Transverse colon (tissue), 4 donors: ENCODE results near the gene TLN1.
A peak's percentile ranks its signal among the peaks of the same experiment; 100 is the strongest.

Source experiments
- EP300 ChIP-seq: sonication (generic); formaldehyde crosslinking; IDR thresholded peaks from one replicate; pipeline ENCODE4 v1.6.1; 2017; ENCODE audit warnings: antibody characterized with exemption, low read depth
- POLR2A ChIP-seq: fragments of 450-650 bp; IDR thresholded peaks from one replicate; pipeline ENCODE4 v1.6.1; 2016; ENCODE audit warnings: antibody characterized with exemption, mild to moderate bottlenecking, moderate library complexity
- POLR2AphosphoS5 ChIP-seq, 3 donors: sonication (generic); formaldehyde crosslinking; IDR thresholded peaks; one replicate each; pipeline ENCODE4 v1.6.1; 2016; ENCODE audit warnings: antibody characterized with exemption in 3 of 3
- TF ChIP-seq, protein P1 (sequence below), 5 experiments: fragments of 200-600 bp in 3 of 5; fragments of 450-650 bp in 2 of 5; sonication (generic) in 3 of 5; IDR thresholded peaks; 1 replicate in 2 of 5; 2 replicates in 3 of 5; pipeline ENCODE4 v1.5.1; 2016 to 2017; ENCODE audit warnings: antibody characterized with exemption in 5 of 5, inconsistent platforms in 3 of 5, mild to moderate bottlenecking in 2 of 5, moderate library complexity in 1 of 5

DNA sequence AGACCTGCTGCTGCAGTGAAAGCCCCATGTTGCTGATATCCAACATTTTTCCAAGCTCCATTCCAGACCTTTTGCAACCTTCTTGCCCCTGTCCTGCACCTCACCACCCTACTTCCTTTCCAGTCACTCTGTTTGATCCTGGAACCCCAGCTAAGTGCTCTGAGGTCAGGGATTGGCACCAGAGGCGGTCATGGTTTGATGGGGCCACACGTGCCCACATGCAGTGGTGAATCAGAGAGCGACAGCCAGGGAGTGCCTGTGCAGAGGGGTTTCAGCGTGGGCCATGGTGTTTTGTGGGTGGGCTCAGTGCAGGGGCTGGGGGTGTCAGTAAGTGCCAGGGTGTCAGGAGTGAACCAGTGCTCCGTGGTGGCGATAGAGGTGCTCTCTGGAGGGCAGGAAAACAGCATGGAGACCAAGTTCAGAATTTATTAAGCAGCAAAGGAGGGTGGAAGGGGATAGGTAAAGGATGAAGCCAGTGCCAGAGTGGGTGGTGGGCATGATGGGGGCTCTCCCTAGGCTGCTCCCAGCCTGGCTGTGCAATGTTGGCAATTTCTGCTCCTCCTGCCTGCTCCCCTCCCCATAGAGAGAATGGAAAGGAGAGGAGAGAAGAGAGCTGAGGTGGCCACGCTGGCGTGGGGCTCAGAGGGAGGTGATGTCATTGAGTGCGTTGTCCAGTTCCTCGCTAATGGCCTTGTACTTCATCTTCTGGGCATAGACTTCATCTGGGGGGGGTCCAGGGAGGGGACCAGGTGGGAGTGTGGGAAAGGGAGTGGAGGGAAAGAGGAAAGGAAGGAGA, 49.3 kb downstream of the TLN1 start:
- TF ChIP-seq, protein P1, sequence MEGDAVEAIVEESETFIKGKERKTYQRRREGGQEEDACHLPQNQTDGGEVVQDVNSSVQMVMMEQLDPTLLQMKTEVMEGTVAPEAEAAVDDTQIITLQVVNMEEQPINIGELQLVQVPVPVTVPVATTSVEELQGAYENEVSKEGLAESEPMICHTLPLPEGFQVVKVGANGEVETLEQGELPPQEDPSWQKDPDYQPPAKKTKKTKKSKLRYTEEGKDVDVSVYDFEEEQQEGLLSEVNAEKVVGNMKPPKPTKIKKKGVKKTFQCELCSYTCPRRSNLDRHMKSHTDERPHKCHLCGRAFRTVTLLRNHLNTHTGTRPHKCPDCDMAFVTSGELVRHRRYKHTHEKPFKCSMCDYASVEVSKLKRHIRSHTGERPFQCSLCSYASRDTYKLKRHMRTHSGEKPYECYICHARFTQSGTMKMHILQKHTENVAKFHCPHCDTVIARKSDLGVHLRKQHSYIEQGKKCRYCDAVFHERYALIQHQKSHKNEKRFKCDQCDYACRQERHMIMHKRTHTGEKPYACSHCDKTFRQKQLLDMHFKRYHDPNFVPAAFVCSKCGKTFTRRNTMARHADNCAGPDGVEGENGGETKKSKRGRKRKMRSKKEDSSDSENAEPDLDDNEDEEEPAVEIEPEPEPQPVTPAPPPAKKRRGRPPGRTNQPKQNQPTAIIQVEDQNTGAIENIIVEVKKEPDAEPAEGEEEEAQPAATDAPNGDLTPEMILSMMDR (IDR thresholded peaks at IDR 0.05) = no peak
- TF ChIP-seq POLR2A (no peak), POLR2AphosphoS5 (IDR thresholded peaks at IDR 0.05) (peak in 1 of 3 donors; percentile 4), EP300 (no peak)
